ENCODE measurements around the gene DCAF6. TPM values are rescaled to one million over a fixed set of nuclear protein-coding genes. Genes with fewer than 3 reads are reported as not detected.
"Not testable (repeated sequence)": the region's sequence is repeated elsewhere in the genome, so short reads cannot be mapped to it uniquely, and the experiment has no call there.

Gene DCAF6
- 20.9 and 26.9 TPM in 2 replicates for total RNA-seq (2014; rRNA removed; shearing (Covaris generic))

GRCh38 chr1:167936068-167936929, at the start of gene DCAF6:
Gene DCAF6, plus strand, starts transcription at chr1:167936683. Its CDS starts 229 bp downstream, at chr1:167936912.
- peak; percentile 99 for DNase-seq (ENCODE audit: low read depth)

- not testable (repeated sequence) for DNase-seq (ENCODE audit: low read depth)
Measured at GRCh38 chr1:167887187-167887586, 49.3 kb upstream of the DCAF6 start.

- no peak for DNase-seq (ENCODE audit: low read depth)
Measured at GRCh38 chr1:167890400-167890799, 46.1 kb upstream of the DCAF6 start.

- no peak for DNase-seq (ENCODE audit: low read depth)
Measured at GRCh38 chr1:167893798-167894197, 42.7 kb upstream of the DCAF6 start.

GRCh38 chr1:167898578-167899222, 37.8 kb upstream of the DCAF6 start:
- DNase-seq (ENCODE audit: low read depth): no peak

- DNase-seq (ENCODE audit: low read depth): no peak
Measured at GRCh38 chr1:167899253-167899681, 37.2 kb upstream of the DCAF6 start.

GRCh38 chr1:167900907-167901306, 35.6 kb upstream of the DCAF6 start:
- DNase-seq (ENCODE audit: low read depth): no peak

- peak; percentile 80 for DNase-seq (ENCODE audit: low read depth)
Measured at GRCh38 chr1:167904652-167905130, 31.8 kb upstream of the DCAF6 start.

- DNase-seq (ENCODE audit: low read depth): no peak
Measured at GRCh38 chr1:167905182-167905581, 31.3 kb upstream of the DCAF6 start.

- no peak for DNase-seq (ENCODE audit: low read depth)
Measured at GRCh38 chr1:167905671-167906070, 30.8 kb upstream of the DCAF6 start.

- DNase-seq (ENCODE audit: low read depth): no peak
Measured at GRCh38 chr1:167909691-167910180, 26.7 kb upstream of the DCAF6 start.

GRCh38 chr1:167910530-167910929, 26.0 kb upstream of the DCAF6 start:
- DNase-seq (ENCODE audit: low read depth): no peak

- DNase-seq (ENCODE audit: low read depth): no peak
Measured at GRCh38 chr1:167911413-167911812, 25.1 kb upstream of the DCAF6 start.

- DNase-seq (ENCODE audit: low read depth): no peak
Measured at GRCh38 chr1:167912294-167912693, 24.2 kb upstream of the DCAF6 start.

GRCh38 chr1:167913895-167914496, 22.5 kb upstream of the DCAF6 start, which contains the start of gene ADCY10:
Gene ADCY10, minus strand, starts transcription at chr1:167914134. Its CDS starts 8,994 bp downstream, at chr1:167905140.
- DNase-seq (ENCODE audit: low read depth): no peak

GRCh38 chr1:167915569-167915968, 20.9 kb upstream of the DCAF6 start:
- no peak for DNase-seq (ENCODE audit: low read depth)

GRCh38 chr1:167916766-167917511, 19.5 kb upstream of the DCAF6 start:
- DNase-seq (ENCODE audit: low read depth): no peak

- no peak for DNase-seq (ENCODE audit: low read depth)
Measured at GRCh38 chr1:167922023-167922422, 14.5 kb upstream of the DCAF6 start.

- DNase-seq (ENCODE audit: low read depth): no peak
Measured at GRCh38 chr1:167922611-167923074, 13.8 kb upstream of the DCAF6 start.

GRCh38 chr1:167923324-167924056, 13.0 kb upstream of the DCAF6 start:
- no peak for DNase-seq (ENCODE audit: low read depth)

GRCh38 chr1:167924102-167924501, 12.4 kb upstream of the DCAF6 start:
- DNase-seq (ENCODE audit: low read depth): no peak

All from Daoy (cell line).